ENCODE measurements around the gene SLC25A44. TPM values are rescaled to one million over a fixed set of nuclear protein-coding genes. Genes with fewer than 3 reads are reported as not detected.
A peak's percentile ranks its signal among the peaks of the same experiment; 100 is the strongest.

The SLC25A44 gene
- total RNA-seq, 1 experiment from 2014 or later: 30.9 TPM

DNA sequence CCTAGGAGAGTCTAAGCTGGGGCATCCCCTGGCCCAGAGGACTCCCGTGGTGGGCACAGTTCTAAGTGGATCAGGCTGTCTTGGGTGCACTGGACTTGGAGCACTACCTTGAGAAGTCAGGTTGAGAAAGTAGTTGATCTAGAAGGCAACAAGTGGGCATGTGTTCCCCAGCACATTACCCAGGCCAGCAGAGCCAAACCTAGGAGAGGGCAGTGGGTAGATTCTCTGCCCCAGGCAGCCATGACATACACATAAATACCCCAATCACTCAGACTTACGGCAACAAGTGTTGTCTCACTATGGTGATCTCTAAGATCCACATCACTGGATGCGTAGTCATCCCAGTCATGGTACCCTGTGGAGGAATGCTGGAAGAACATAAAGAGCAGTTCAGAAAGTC is 17.3 kb downstream of the SLC25A44 start:
- no peaks in the 10 kb centered on the region for H3K36me3 ChIP-seq (ENCODE audit: insufficient read depth, low read length, poor library complexity, severe bottlenecking)
- no peaks in the 10 kb centered on the region for H3K9me3 ChIP-seq (ENCODE audit: low read depth, low read length, poor library complexity, severe bottlenecking)
- POLR2A ChIA-PET (ENCODE audit: low non-redundant PET): no interaction called here
- H3K4me1 ChIP-seq (ENCODE audit: insufficient read depth, low read length, poor library complexity, severe bottlenecking): peaks cover 10% of the 10 kb centered on the region
- DNase-seq (ENCODE audit: low spot score): no peak
- no TSS peak for BruUV-seq (replicated peaks)
- no peak for TF ChIP-seq EZH2 (IDR thresholded peaks at IDR 0.05; ENCODE audit: borderline replicate concordance, low read depth, low read length, poor library complexity, severe bottlenecking)
- TF ChIP-seq, protein P1, sequence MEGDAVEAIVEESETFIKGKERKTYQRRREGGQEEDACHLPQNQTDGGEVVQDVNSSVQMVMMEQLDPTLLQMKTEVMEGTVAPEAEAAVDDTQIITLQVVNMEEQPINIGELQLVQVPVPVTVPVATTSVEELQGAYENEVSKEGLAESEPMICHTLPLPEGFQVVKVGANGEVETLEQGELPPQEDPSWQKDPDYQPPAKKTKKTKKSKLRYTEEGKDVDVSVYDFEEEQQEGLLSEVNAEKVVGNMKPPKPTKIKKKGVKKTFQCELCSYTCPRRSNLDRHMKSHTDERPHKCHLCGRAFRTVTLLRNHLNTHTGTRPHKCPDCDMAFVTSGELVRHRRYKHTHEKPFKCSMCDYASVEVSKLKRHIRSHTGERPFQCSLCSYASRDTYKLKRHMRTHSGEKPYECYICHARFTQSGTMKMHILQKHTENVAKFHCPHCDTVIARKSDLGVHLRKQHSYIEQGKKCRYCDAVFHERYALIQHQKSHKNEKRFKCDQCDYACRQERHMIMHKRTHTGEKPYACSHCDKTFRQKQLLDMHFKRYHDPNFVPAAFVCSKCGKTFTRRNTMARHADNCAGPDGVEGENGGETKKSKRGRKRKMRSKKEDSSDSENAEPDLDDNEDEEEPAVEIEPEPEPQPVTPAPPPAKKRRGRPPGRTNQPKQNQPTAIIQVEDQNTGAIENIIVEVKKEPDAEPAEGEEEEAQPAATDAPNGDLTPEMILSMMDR (conservative IDR thresholded peaks at IDR 0.05; ENCODE audit: low read depth, low read length): no peak
- intact Hi-C loops (cut with micrococcal nuclease; ENCODE audit: unreplicated experiment): loop anchor here (5.0 kb wide), 1 partner anchor 119 kb away; no protein-coding TSS in a partner anchor
- H3K4me3 ChIP-seq (ENCODE audit: low read depth, low read length, poor library complexity, severe bottlenecking): no peak overlapping the region
- CTCF ChIA-PET: no interaction called here
- no peaks in the 10 kb centered on the region for H3K27me3 ChIP-seq (replicated peaks; ENCODE audit: insufficient read depth, low read depth, low read length, poor library complexity)
- no peak overlapping the region for H3K27ac ChIP-seq (ENCODE audit: low read depth, low read length, poor library complexity, severe bottlenecking)

DNA sequence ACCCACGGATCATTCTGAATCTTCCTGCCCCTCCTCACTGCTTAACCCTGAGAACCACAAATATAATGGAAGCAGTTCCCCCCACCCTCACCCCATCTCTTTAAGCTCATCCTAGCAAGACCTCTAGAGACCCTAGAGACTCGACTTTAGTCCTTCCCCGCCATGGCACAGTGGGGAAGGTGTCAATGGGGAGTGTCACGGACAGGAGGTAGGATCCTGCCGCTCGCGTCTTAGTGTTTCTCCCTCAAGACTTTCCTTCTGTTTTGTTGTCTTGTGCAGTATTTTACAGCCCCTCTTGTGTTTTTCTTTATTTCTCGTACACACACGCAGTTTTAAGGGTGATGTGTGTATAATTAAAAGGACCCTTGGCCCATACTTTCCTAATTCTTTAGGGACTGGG is 18.2 kb downstream of the SLC25A44 start:
- no peaks in the 10 kb centered on the region for H3K27me3 ChIP-seq (replicated peaks; ENCODE audit: insufficient read depth, low read depth, low read length, poor library complexity)
- TF ChIP-seq, protein P1 (conservative IDR thresholded peaks at IDR 0.05; ENCODE audit: low read depth, low read length): no peak
- no peak for TF ChIP-seq EZH2 (IDR thresholded peaks at IDR 0.05; ENCODE audit: borderline replicate concordance, low read depth, low read length, poor library complexity, severe bottlenecking)
- POLR2A ChIA-PET (ENCODE audit: low non-redundant PET): no interaction called here
- peaks cover 10% of the 10 kb centered on the region for H3K4me1 ChIP-seq (ENCODE audit: insufficient read depth, low read length, poor library complexity, severe bottlenecking)
- BruUV-seq (replicated peaks): no TSS peak
- CTCF ChIA-PET: interaction anchor here (1.0 to 1.3 kb wide), 2 partner anchors 13 to 71 kb away, joined by 6 to 10 read pairs; no protein-coding TSS in a partner anchor
- H3K9me3 ChIP-seq (ENCODE audit: low read depth, low read length, poor library complexity, severe bottlenecking): no peaks in the 10 kb centered on the region
- peak overlapping the region; percentile 99 for H3K27ac ChIP-seq (ENCODE audit: low read depth, low read length, poor library complexity, severe bottlenecking)
- peak overlapping the region; percentile 64 for H3K4me3 ChIP-seq (ENCODE audit: low read depth, low read length, poor library complexity, severe bottlenecking)
- intact Hi-C loops (cut with micrococcal nuclease; ENCODE audit: unreplicated experiment): loop anchor here (5.0 kb wide), 1 partner anchor 120 kb away; no protein-coding TSS in a partner anchor
- DNase-seq (ENCODE audit: low spot score): no peak
- H3K36me3 ChIP-seq (ENCODE audit: insufficient read depth, low read length, poor library complexity, severe bottlenecking): no peaks in the 10 kb centered on the region

DNA sequence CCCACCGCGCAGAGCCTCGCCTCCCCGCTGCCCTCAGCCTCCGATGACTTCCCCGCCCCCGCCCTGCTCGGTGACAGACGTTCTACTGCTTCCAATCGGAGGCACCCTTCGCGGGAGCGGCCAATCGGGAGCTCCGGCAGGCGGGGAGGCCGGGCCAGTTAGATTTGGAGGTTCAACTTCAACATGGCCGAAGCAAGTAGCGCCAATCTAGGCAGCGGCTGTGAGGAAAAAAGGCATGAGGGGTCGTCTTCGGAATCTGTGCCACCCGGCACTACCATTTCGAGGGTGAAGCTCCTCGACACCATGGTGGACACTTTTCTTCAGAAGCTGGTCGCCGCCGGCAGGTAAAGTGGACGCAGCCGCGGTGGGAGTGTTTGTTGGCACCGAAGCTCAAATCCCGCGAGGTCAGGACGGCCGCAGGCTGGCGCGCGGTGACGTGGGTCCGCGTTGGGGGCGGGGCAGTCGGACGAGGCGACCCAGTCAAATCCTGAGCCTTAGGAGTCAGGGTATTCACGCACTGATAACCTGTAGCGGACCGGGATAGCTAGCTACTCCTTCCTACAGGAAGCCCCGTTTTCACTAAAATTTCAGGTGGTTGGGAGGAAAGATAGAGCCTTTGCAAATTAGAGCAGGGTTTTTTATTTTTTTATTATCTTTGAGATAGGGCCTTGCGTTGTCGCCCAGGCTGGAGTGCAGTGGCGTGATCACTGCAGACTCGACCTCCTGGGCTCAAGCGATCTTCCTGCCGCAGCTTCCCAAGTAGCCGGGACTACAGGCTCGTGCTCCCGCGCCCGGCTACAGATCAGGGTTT is 19.1 kb downstream of the SLC25A44 start, which contains the start of gene PMF1:
Gene PMF1, plus strand, starts transcription at position 175 of the 811 bp plus-strand sequence. Its CDS starts 9 bp downstream, at position 184.
- peak within 1 kb of the TSS; percentile 99 for H3K27ac ChIP-seq (ENCODE audit: low read depth, low read length, poor library complexity, severe bottlenecking)
- peak; percentile 99 for DNase-seq (ENCODE audit: low spot score)
- intact Hi-C loops (cut with micrococcal nuclease; ENCODE audit: unreplicated experiment): loop anchor here (5.0 kb wide), 1 partner anchor 121 kb away; no protein-coding TSS in a partner anchor
- TSS peak; percentile 74 for BruUV-seq (replicated peaks)
- peaks cover 10% of the 10 kb centered on the region for H3K4me1 ChIP-seq (ENCODE audit: insufficient read depth, low read length, poor library complexity, severe bottlenecking)
- no peak for TF ChIP-seq EZH2 (IDR thresholded peaks at IDR 0.05; ENCODE audit: borderline replicate concordance, low read depth, low read length, poor library complexity, severe bottlenecking)
- TF ChIP-seq, protein P1 (conservative IDR thresholded peaks at IDR 0.05; ENCODE audit: low read depth, low read length): no peak
- CTCF ChIA-PET: interaction anchor here (1.0 to 1.3 kb wide), 3 partner anchors 12 to 72 kb away, joined by 5 to 10 read pairs (median 6); no protein-coding TSS in a partner anchor
- no peaks in the 10 kb centered on the region for H3K9me3 ChIP-seq (ENCODE audit: low read depth, low read length, poor library complexity, severe bottlenecking)
- POLR2A ChIA-PET (ENCODE audit: low non-redundant PET): interaction anchor here (0.5 kb wide), 2 partner anchors 18 to 88 kb away, joined by 3 to 4 read pairs; no protein-coding TSS in a partner anchor
- peak within 1 kb of the TSS; percentile 64 for H3K4me3 ChIP-seq (ENCODE audit: low read depth, low read length, poor library complexity, severe bottlenecking)
- no peaks in the 10 kb centered on the region for H3K36me3 ChIP-seq (ENCODE audit: insufficient read depth, low read length, poor library complexity, severe bottlenecking)
- H3K27me3 ChIP-seq (replicated peaks; ENCODE audit: insufficient read depth, low read depth, low read length, poor library complexity): no peaks in the 10 kb centered on the region
